ENCODE results near the gene STX12. TPM values are rescaled to one million over a fixed set of nuclear protein-coding genes. Genes with fewer than 3 reads are reported as not detected.

STX12 gene
- total and polyA plus RNA-seq, 2 of the 4 experiments (the other 2 are of a cell fraction) = 28.6 to 54.8 TPM

- in situ Hi-C loops (cut with MboI; ENCODE audit: low sequenced_read_pairs) (loop anchor here (25.0 kb wide), 1 partner anchor 354 kb away; no protein-coding TSS in a partner anchor), dilution Hi-C loops (cut with HindIII; ENCODE audit: low sequenced_read_pairs, unreplicated experiment) (no loop called here), intact Hi-C loops (cut with micrococcal nuclease) (loop anchor here (1.0 to 10.0 kb wide), 3 partner anchors 121 to 346 kb away; partner anchors contain the start of gene EYA3)
- Histone ChIP-seq H2AK5ac (ENCODE audit: low read depth, low read length) (peak overlapping the region; percentile 16; the same call in 1 of the 2 replicates), H3K56ac (ENCODE audit: extremely low read depth, insufficient read depth, low read length) (no peak overlapping the region), H3K4me2 (ENCODE audit: low read depth, low read length) (peak overlapping the region; percentile 39; the same call in 1 of the 2 replicates), H3K4ac (ENCODE audit: low read depth, low read length) (no peak overlapping the region; the same call in 1 of the 2 replicates), H3K23ac (ENCODE audit: low read depth, low read length) (no peak overlapping the region), H3K36me3 (ENCODE audit: control insufficient read depth, insufficient read depth, low read length) (no peaks in the 10 kb centered on the region), H2BK120ac (ENCODE audit: low read depth, low read length) (peak overlapping the region; percentile 20; the same call in 1 of the 2 replicates), H2BK15ac (ENCODE audit: low read depth, low read length) (no peak overlapping the region), H3K18ac (ENCODE audit: low read depth, low read length) (no peak overlapping the region), H3K79me1 (ENCODE audit: low read depth in 1 of 2, low read length in 2 of 2) (no peaks in the 10 kb centered on the region), H3K9ac (ENCODE audit: low read depth, low read length) (no peak overlapping the region), H3K9me1 (ENCODE audit: insufficient read depth, low read length) (peaks cover 9% of the 10 kb centered on the region; the same call in 1 of the 2 replicates), H3K14ac (replicated peaks; ENCODE audit: low read depth, low read length) (no peak overlapping the region), H4K91ac (ENCODE audit: insufficient read depth, low read depth, low read length) (no peak overlapping the region), H2AFZ (replicated peaks; ENCODE audit: low read length, poor library complexity) (peak overlapping the region; percentile 91), H4K5ac (ENCODE audit: low read depth, low read length) (no peak overlapping the region), H2BK5ac (ENCODE audit: low read depth, low read length, poor library complexity, severe bottlenecking) (no peak overlapping the region), H3K4me1 (ENCODE audit: control insufficient read depth, insufficient read depth, low read length) (peaks cover 5% of the 10 kb centered on the region), H3K9me3 (ENCODE audit: control insufficient read depth, insufficient read depth, low read length) (no peaks in the 10 kb centered on the region), H3K4me3 (ENCODE audit: insufficient read depth, low read depth, low read length) (no peak overlapping the region), H2BK20ac (ENCODE audit: low read depth, low read length) (no peak overlapping the region), H4K20me1 (ENCODE audit: insufficient read depth, low read length) (no peaks in the 10 kb centered on the region), H2AK9ac (replicated peaks; ENCODE audit: low read depth, low read length, poor library complexity) (peak overlapping the region; percentile 44), H3K27me3 (ENCODE audit: control insufficient read depth, insufficient read depth, low read length) (no peaks in the 10 kb centered on the region), H3K27ac (ENCODE audit: insufficient read depth, low read length) (no peak overlapping the region), H4K8ac (ENCODE audit: low read depth in 2 of 2, low read length in 2 of 2) (no peak overlapping the region; a peak in 1 of 4 replicates)
- ChIA-PET POLR2A (ENCODE audit: unreplicated experiment) (no interaction called here), CTCF (interaction anchor here (0.5 to 1.9 kb wide), 6 partner anchors 82 to 403 kb away, joined by 3 to 6 read pairs (median 3); no protein-coding TSS in a partner anchor)
- ATAC-seq (ENCODE audit: low read depth) (peak; percentile 94), DNase-seq (peak; percentile 77)
- BruUV-seq (replicated peaks) = no TSS peak
- 60% methylated on average over 1 of the region's 10 CpGs; no CpG with 5 or more reads in 1 of the 2 experiments for WGBS, 2 experiments (ENCODE audit: extremely low coverage in 2 of 2, insufficient read length in 1 of 2)
- TF ChIP-seq CEBPB (IDR thresholded peaks at IDR 0.05; ENCODE audit: low read depth, low read length) (no peak), CHD1 (IDR thresholded peaks at IDR 0.05; ENCODE audit: low read depth, low read length) (no peak), POLR2A (IDR thresholded peaks at IDR 0.05; ENCODE audit: low read depth, low read length) (peak; percentile 48; the same call in 1 of the 2 replicates), ELK1 (IDR thresholded peaks at IDR 0.05; ENCODE audit: borderline replicate concordance, low read depth, low read length) (no peak), CTCF (conservative IDR thresholded peaks at IDR 0.05; ENCODE audit: low read depth, low read length) (peak; percentile 98), MXI1 (IDR thresholded peaks at IDR 0.05; ENCODE audit: borderline replicate concordance, low read depth, low read length) (no peak), MAFK (IDR thresholded peaks at IDR 0.05; ENCODE audit: low read depth, low read length) (no peak), FOS (IDR thresholded peaks at IDR 0.05; ENCODE audit: low read depth, low read length) (no peak), RFX5 (IDR thresholded peaks at IDR 0.05; ENCODE audit: low read depth, low read length) (no peak), SMC3 (IDR thresholded peaks at IDR 0.05; ENCODE audit: low read depth, low read length) (peak; percentile 93), BHLHE40 (IDR thresholded peaks at IDR 0.05; ENCODE audit: low read depth, low read length) (no peak), MAZ (IDR thresholded peaks at IDR 0.05; ENCODE audit: borderline replicate concordance, low read depth, low read length) (peak; percentile 90)
- TF ChIP-seq, protein P1, sequence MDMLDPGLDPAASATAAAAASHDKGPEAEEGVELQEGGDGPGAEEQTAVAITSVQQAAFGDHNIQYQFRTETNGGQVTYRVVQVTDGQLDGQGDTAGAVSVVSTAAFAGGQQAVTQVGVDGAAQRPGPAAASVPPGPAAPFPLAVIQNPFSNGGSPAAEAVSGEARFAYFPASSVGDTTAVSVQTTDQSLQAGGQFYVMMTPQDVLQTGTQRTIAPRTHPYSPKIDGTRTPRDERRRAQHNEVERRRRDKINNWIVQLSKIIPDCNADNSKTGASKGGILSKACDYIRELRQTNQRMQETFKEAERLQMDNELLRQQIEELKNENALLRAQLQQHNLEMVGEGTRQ (IDR thresholded peaks at IDR 0.05; ENCODE audit: low read depth, low read length) = no peak
Observed at GRCh38 chr1:27858072-27858948, 85.3 kb downstream of the STX12 start.

All from IMR-90 (cell line).